GM12878 (cell line): Measurements from ENCODE around the gene GALT. TPM values are rescaled to one million over a fixed set of nuclear protein-coding genes. Genes with fewer than 3 reads are reported as not detected.

Source experiments
- ATAC-seq: fragments of 200-7000 bp; cut with Tn5 transposase; 3 replicates; pipeline ENCODE4 v1.9.1; 2020; ENCODE audit warnings: mild to moderate bottlenecking, moderate library complexity
- BruUV-seq: library from RNA; stranded (reverse); fragments of 400-500 nt; replicated peaks from 2 replicates; lab custom pipeline; 2021; lab: Mats Ljungman, UMichigan
- CTCF ChIA-PET: fragments of 300-600 bp; sonication (Branson Sonifier 250); formaldehyde crosslinking; extraction: SDS; loops from one replicate; lab custom pipeline; 2021; ENCODE audit warnings: inconsistent platforms; lab: Yijun Ruan, JAX
- POLR2A ChIA-PET: fragments of 350-600 bp; formaldehyde crosslinking; extraction: SDS; loops from one replicate; lab custom pipeline; 2021; ENCODE audit warnings: inconsistent platforms; lab: Charles Lee
- RAD21 ChIA-PET: fragments of 300-600 bp; sonication (Branson Sonifier 250); formaldehyde crosslinking; loops from one replicate; lab custom pipeline; 2023; ENCODE audit warnings: antibody characterized with exemption; ENCODE audit not compliant: unreplicated experiment; lab: Charles Lee
- SMC1A ChIA-PET: fragments of 300-600 bp; sonication (Branson Sonifier 250); formaldehyde crosslinking; loops from one replicate; lab custom pipeline; 2023; ENCODE audit not compliant: unreplicated experiment, uncharacterized antibody; lab: Charles Lee
- DNase-seq: peaks from one replicate; pipeline ENCODE4 v3.0.0-alpha.2; 2011; ENCODE audit warnings: low read depth, low spot score
- FAIRE-seq: peaks from 3 replicates; lab custom pipeline; 2011; peaks lifted over from hg19 to GRCh38; lab: Jason Lieb, UNC
- H2AFZ ChIP-seq: 2 replicates; pipeline ENCODE4 v1.6.0; 2011; ENCODE audit warnings: low read depth, low read length, control low read depth; ENCODE audit not compliant: control insufficient read depth
- H3K27ac ChIP-seq: 2 replicates; pipeline ENCODE4 v1.5.1; 2011; ENCODE audit warnings: control low read depth; ENCODE audit not compliant: control insufficient read depth, insufficient read depth
- H3K27me3 ChIP-seq, 2 experiments: replicated peaks in 1 of 2; 2 replicates each; pipeline versions ENCODE4 v1.6.0 to v1.6.1; 2011; ENCODE audit warnings: low read length in 1 of 2; ENCODE audit not compliant: control insufficient read depth in 2 of 2, insufficient read depth in 2 of 2
- H3K36me3 ChIP-seq, 2 experiments: 2 replicates each; pipeline ENCODE4 v1.5.1; 2011; ENCODE audit warnings: low read length in 1 of 2; ENCODE audit not compliant: control insufficient read depth in 2 of 2, insufficient read depth in 2 of 2
- H3K4me1 ChIP-seq: 2 replicates; pipeline ENCODE4 v1.6.1; 2011; ENCODE audit warnings: mild to moderate bottlenecking, low read length, moderate library complexity, mixed read lengths; ENCODE audit not compliant: control insufficient read depth, insufficient read depth
- H3K4me2 ChIP-seq: 2 replicates; pipeline ENCODE4 v1.6.0; 2011; ENCODE audit warnings: control low read depth; ENCODE audit not compliant: control insufficient read depth, insufficient read depth
- H3K4me3 ChIP-seq: fragments of 200-600 bp; sonication (generic); 2 replicates; pipeline ENCODE4 v1.5.1; 2016
- H3K79me2 ChIP-seq: 2 replicates; pipeline ENCODE4 v1.6.0; 2011; ENCODE audit warnings: low read length; ENCODE audit not compliant: control insufficient read depth, insufficient read depth
- H3K9ac ChIP-seq: 2 replicates; pipeline ENCODE4 v1.8.0; 2011; ENCODE audit warnings: low read length, control low read depth, mixed read lengths; ENCODE audit not compliant: control insufficient read depth, insufficient read depth
- H3K9me3 ChIP-seq: replicated peaks from 3 replicates; pipeline ENCODE4 v1.5.1; 2011; ENCODE audit warnings: mild to moderate bottlenecking, low read length; ENCODE audit not compliant: control insufficient read depth, insufficient read depth
- H4K20me1 ChIP-seq: 2 replicates; pipeline ENCODE4 v1.6.0; 2011; ENCODE audit not compliant: control insufficient read depth, insufficient read depth
- ATF7 ChIP-seq: fragments of 450-650 bp; IDR thresholded peaks from 2 replicates; pipeline ENCODE4 v1.6.1; 2016; ENCODE audit warnings: low read depth, mild to moderate bottlenecking
- BHLHE40 ChIP-seq, 2 experiments: fragments of 450-650 bp in 1 of 2; IDR thresholded peaks; 2 replicates each; pipeline ENCODE4 v1.6.1; 2011 to 2017; ENCODE audit warnings: low read depth in 2 of 2, borderline replicate concordance in 1 of 2, improper control_type of control experiment in 1 of 2, low read length in 1 of 2, mild to moderate bottlenecking in 1 of 2
- CHD1 ChIP-seq: IDR thresholded peaks from 2 replicates; pipeline ENCODE4 v1.6.1; 2012; ENCODE audit warnings: low read depth, low read length, improper control_type of control experiment
- EGR1 ChIP-seq, 2 experiments: IDR thresholded peaks; 1 replicate in 1 of 2; 2 replicates in 1 of 2; pipeline ENCODE4 v1.6.1; 2011 to 2012; ENCODE audit warnings: low read depth in 2 of 2, low read length in 2 of 2, borderline replicate concordance in 1 of 2, mild to moderate bottlenecking in 1 of 2, moderate library complexity in 1 of 2
- IKZF1 ChIP-seq: fragments of 450-650 bp; conservative IDR thresholded peaks from 2 replicates; pipeline ENCODE4 v1.6.1; 2017; ENCODE audit warnings: antibody characterized with exemption, mild to moderate bottlenecking
- JUND ChIP-seq: IDR thresholded peaks from 2 replicates; pipeline ENCODE4 v1.6.1; 2012; ENCODE audit warnings: low read depth, mild to moderate bottlenecking, low read length, improper control_type of control experiment, moderate library complexity
- MAX ChIP-seq: IDR thresholded peaks from 2 replicates; pipeline ENCODE4 v1.6.1; 2012; ENCODE audit warnings: low read depth, low read length, improper control_type of control experiment
- MEF2B ChIP-seq: fragments of 450-650 bp; IDR thresholded peaks from 2 replicates; pipeline ENCODE4 v1.6.1; 2018; ENCODE audit warnings: mild to moderate bottlenecking, moderate library complexity; ENCODE audit not compliant: partially characterized antibody, poor library complexity, severe bottlenecking
- NR2F1 ChIP-seq: fragments of 450-650 bp; conservative IDR thresholded peaks from 2 replicates; pipeline ENCODE4 v1.6.1; 2017; ENCODE audit warnings: mild to moderate bottlenecking
- PML ChIP-seq: IDR thresholded peaks from 2 replicates; pipeline ENCODE4 v1.6.1; 2012; ENCODE audit warnings: low read length, inconsistent platforms
- RAD51 ChIP-seq: fragments of 450-650 bp; IDR thresholded peaks from 2 replicates; pipeline ENCODE4 v1.6.1; 2016; ENCODE audit warnings: moderate library complexity, mild to moderate bottlenecking, inconsistent platforms
- RBBP5 ChIP-seq: fragments of 200-600 bp; sonication (generic); conservative IDR thresholded peaks from 2 replicates; pipeline ENCODE4 v1.6.1; 2016
- RELA ChIP-seq: fragments of 450-650 bp; IDR thresholded peaks from 2 replicates; pipeline ENCODE4 v1.8.0; 2014; ENCODE audit warnings: borderline replicate concordance; ENCODE audit not compliant: partially characterized antibody
- RELB ChIP-seq: fragments of 450-650 bp; IDR thresholded peaks from 2 replicates; pipeline ENCODE4 v1.6.1; 2017; ENCODE audit warnings: low read depth, mild to moderate bottlenecking, moderate library complexity
- TAF1 ChIP-seq: IDR thresholded peaks from 2 replicates; pipeline ENCODE4 v1.6.1; 2011; ENCODE audit warnings: mild to moderate bottlenecking, low read depth, low read length, borderline replicate concordance
- WGBS: methylation state at CpG from one replicate; pipeline ENCODE4 v1.1.6; 2016; ENCODE audit warnings: low lambda C conversion rate; ENCODE audit not compliant: insufficient replicate concordance, insufficient coverage; ENCODE audit errors: missing lambda C conversion rate; 5-methylcytosine and 5-hydroxymethylcytosine counted together
- in situ Hi-C: fragments of 300-500 bp; cut with MboI; formaldehyde crosslinking; loops from 9 replicates; pipeline ENCODE4 v1.14.3; 2018; ENCODE audit warnings: mixed read lengths
- intact Hi-C: fragments of 100-400 bp; cut with micrococcal nuclease; formaldehyde crosslinking; loops from one replicate; pipeline ENCODE4 v1.14.2; 2022; ENCODE audit not compliant: unreplicated experiment
- polyA plus RNA-seq, 11 experiments: library from polyadenylated mRNA; depleted of rRNA in 4 of 11; unstranded in 6 of 11; stranded (reverse) in 5 of 11; fragments of >200 nt; fragmentation: Nextera tagmentation in 4 of 11; fragmentation: Illumina TruSeq in 1 of 11; extraction: Ambion mirVana in 4 of 11; extraction: Trizol in 1 of 11; gene quantifications; 1 replicate in 1 of 11; 2 replicates in 10 of 11; pipeline versions ENCODE4 v1.2.1 to v1.2.3, GENCODE V29; 2011 to 2016; ENCODE audit warnings: inconsistent platforms in 2 of 11, missing spikeins in 2 of 11, low read depth in 1 of 11
- total RNA-seq, 4 experiments: library from RNA; depleted of rRNA in 3 of 4; stranded (reverse); fragments of >200 nt in 3 of 4; fragmentation: Illumina TruSeq in 1 of 4; extraction: Trizol in 1 of 4; gene quantifications; 2 replicates each; pipeline versions ENCODE4 v1.2.1 to v1.2.3, GENCODE V29; 2013 to 2021

Gene GALT
- total and polyA plus RNA-seq, 10 of the 15 experiments (the other 5 are each of a cell fraction or from before 2014, with no cell fraction given) = 9.3 to 34.1 (median 26.9) TPM

GRCh38 chr9:34611811-34612787, 34.4 kb upstream of the GALT start, which contains the start of gene RPP25L:
TSS of gene RPP25L (minus strand) at chr9:34612097. CDS start at chr9:34611296, 801 bp downstream.
- intact Hi-C loops (loop anchor here (1.0 kb wide), 1 partner anchor 22 kb away; no protein-coding TSS in a partner anchor), in situ Hi-C loops (no loop called here)
- Histone ChIP-seq H3K27ac (peak within 1 kb of the TSS; percentile 85), H3K9me3 (no peaks in the 10 kb centered on the region; the same call in 2 of the 3 replicates), H3K4me3 (peak within 1 kb of the TSS; percentile 81), H4K20me1 (no peaks in the 10 kb centered on the region), H2AFZ (peak within 1 kb of the TSS; percentile 95), H3K36me3 (peaks cover 0 to 5% of the 10 kb centered on the region in 2 experiments; a peak in 1 of 4 replicates), H3K4me2 (peak within 1 kb of the TSS; percentile 86), H3K4me1 (peaks cover 6% of the 10 kb centered on the region; the same call in 1 of the 2 replicates), H3K79me2 (peaks cover 6% of the 10 kb centered on the region), H3K27me3 (no peaks in the 10 kb centered on the region), H3K9ac (peak within 1 kb of the TSS; percentile 98)
- WGBS = 1% methylated on average over 44 of the region's 77 CpGs
- DNase-seq (no peak), FAIRE-seq (no peak), ATAC-seq (peak; percentile 98)
- ChIA-PET RAD21 (interaction anchor here (0.6 kb wide), 1 partner anchor 24 kb away, joined by 4 read pairs; no protein-coding TSS in a partner anchor), CTCF (interaction anchor here (0.7 to 5.6 kb wide), 9 partner anchors 8 to 1577 kb away, joined by 3 to 118 read pairs (median 3); partner anchors contain the start of genes DCTN3, GALT and SIGMAR1), POLR2A (interaction anchor here (0.9 to 2.2 kb wide), 2 partner anchors 8 to 26 kb away, joined by 5 to 8 read pairs; partner anchors contain the start of genes DCTN3 and SIGMAR1), SMC1A (interaction anchor here (0.6 to 2.4 kb wide), 4 partner anchors 8 to 504 kb away, joined by 3 to 13 read pairs (median 4); partner anchors contain the start of genes ATOSB, DCTN3 and SIGMAR1)
- no TSS peak for BruUV-seq
- TF ChIP-seq ATF7 (no peak), TAF1 (peak; percentile 87; the same call in 1 of the 2 replicates), JUND (no peak), EGR1 (IDR thresholded peaks at IDR 0.05; ENCODE audit: borderline replicate concordance in 1 of 2, low read depth in 2 of 2, low read length in 2 of 2) (peak in 1 of 2 experiments; percentile 68; a peak in 1 of 3 replicates), RAD51 (no peak), BHLHE40 (IDR thresholded peaks at IDR 0.05; ENCODE audit: borderline replicate concordance in 1 of 2, low read depth in 2 of 2, low read length in 1 of 2) (peak; percentile 9 to 77; a peak in 1 of 4 replicates), RELB (peak; percentile 12; the same call in 1 of the 2 replicates), MAX (no peak), RBBP5 (no peak), MEF2B (peak; percentile 29), RELA (no peak), CHD1 (0 out of 2 replicates have a peak, but pooled peaks have one; percentile 42), NR2F1 (peak; percentile 70), IKZF1 (peak; percentile 59), PML (peak; percentile 47; the same call in 1 of the 2 replicates)
